IPS-15b (cell line): Measurements from ENCODE around the gene NPHP4.

Experiments used
- H3K27me3 ChIP-seq: one replicate; pipeline ENCODE4 v1.6.1; 2013; ENCODE audit warnings: low read length; ENCODE audit not compliant: control insufficient read depth, insufficient read depth
- H3K36me3 ChIP-seq: one replicate; pipeline ENCODE4 v1.6.1; 2013; ENCODE audit warnings: low read length; ENCODE audit not compliant: control insufficient read depth, insufficient read depth
- H3K4me1 ChIP-seq: one replicate; pipeline ENCODE4 v1.6.1; 2013; ENCODE audit warnings: mild to moderate bottlenecking, low read length; ENCODE audit not compliant: control insufficient read depth, insufficient read depth
- H3K4me3 ChIP-seq: one replicate; pipeline ENCODE4 v1.5.1; 2013; ENCODE audit warnings: low read depth, low read length
- H3K9ac ChIP-seq: one replicate; pipeline ENCODE4 v1.6.1; 2013; ENCODE audit warnings: low read depth, mild to moderate bottlenecking, low read length
- H3K9me3 ChIP-seq: one replicate; pipeline ENCODE4 v1.6.1; 2013; ENCODE audit warnings: mild to moderate bottlenecking, low read length; ENCODE audit not compliant: control insufficient read depth, insufficient read depth

NPHP4 gene

GRCh38 chr1:6008696-6009095 is 16.5 kb upstream of the NPHP4 start:
- no peak overlapping the region for H3K4me3 ChIP-seq
- H3K4me1 ChIP-seq = peaks cover under 1% of the 10 kb centered on the region
- H3K27me3 ChIP-seq = no peaks in the 10 kb centered on the region
- H3K36me3 ChIP-seq = no peaks in the 10 kb centered on the region
- H3K9me3 ChIP-seq = no peaks in the 10 kb centered on the region
- H3K9ac ChIP-seq = no peak overlapping the region

- Histone ChIP-seq H3K36me3 (no peaks in the 10 kb centered on the region), H3K4me3 (no peak overlapping the region), H3K27me3 (no peaks in the 10 kb centered on the region), H3K9me3 (no peaks in the 10 kb centered on the region), H3K9ac (no peak overlapping the region), H3K4me1 (peaks cover 3% of the 10 kb centered on the region)
Observed at GRCh38 chr1:6008084-6008415, 15.8 kb upstream of the NPHP4 start.

GRCh38 chr1:6007318-6008083 is 15.3 kb upstream of the NPHP4 start:
- H3K36me3 ChIP-seq = no peaks in the 10 kb centered on the region
- H3K4me3 ChIP-seq = no peak overlapping the region
- H3K4me1 ChIP-seq = peaks cover 3% of the 10 kb centered on the region
- no peaks in the 10 kb centered on the region for H3K9me3 ChIP-seq
- no peaks in the 10 kb centered on the region for H3K27me3 ChIP-seq
- H3K9ac ChIP-seq = no peak overlapping the region

GRCh38 chr1:6006882-6007281 is 14.7 kb upstream of the NPHP4 start:
- Histone ChIP-seq H3K27me3 (no peaks in the 10 kb centered on the region), H3K4me3 (no peak overlapping the region), H3K9ac (no peak overlapping the region), H3K4me1 (peaks cover 3% of the 10 kb centered on the region), H3K36me3 (no peaks in the 10 kb centered on the region), H3K9me3 (no peaks in the 10 kb centered on the region)

GRCh38 chr1:6005276-6005917 is 13.2 kb upstream of the NPHP4 start:
- no peaks in the 10 kb centered on the region for H3K36me3 ChIP-seq
- H3K4me1 ChIP-seq = peaks cover 3% of the 10 kb centered on the region
- H3K9ac ChIP-seq = no peak overlapping the region
- no peaks in the 10 kb centered on the region for H3K27me3 ChIP-seq
- no peak overlapping the region for H3K4me3 ChIP-seq
- H3K9me3 ChIP-seq = no peaks in the 10 kb centered on the region

- Histone ChIP-seq H3K9ac (no peak overlapping the region), H3K4me3 (no peak overlapping the region), H3K36me3 (no peaks in the 10 kb centered on the region), H3K4me1 (peaks cover 3% of the 10 kb centered on the region), H3K27me3 (no peaks in the 10 kb centered on the region), H3K9me3 (no peaks in the 10 kb centered on the region)
Observed at GRCh38 chr1:6004412-6005123, 12.3 kb upstream of the NPHP4 start.

- Histone ChIP-seq H3K4me1 (peaks cover 3% of the 10 kb centered on the region), H3K4me3 (no peak overlapping the region), H3K9ac (no peak overlapping the region), H3K36me3 (no peaks in the 10 kb centered on the region), H3K27me3 (no peaks in the 10 kb centered on the region), H3K9me3 (no peaks in the 10 kb centered on the region)
Observed at GRCh38 chr1:6003568-6004411, 11.6 kb upstream of the NPHP4 start.

GRCh38 chr1:6002714-6003501 is 10.7 kb upstream of the NPHP4 start:
- Histone ChIP-seq H3K36me3 (no peaks in the 10 kb centered on the region), H3K9me3 (no peaks in the 10 kb centered on the region), H3K9ac (no peak overlapping the region), H3K4me1 (peaks cover 3% of the 10 kb centered on the region), H3K4me3 (no peak overlapping the region), H3K27me3 (no peaks in the 10 kb centered on the region)

- Histone ChIP-seq H3K36me3 (no peaks in the 10 kb centered on the region), H3K9ac (no peak overlapping the region), H3K27me3 (no peaks in the 10 kb centered on the region), H3K9me3 (no peaks in the 10 kb centered on the region), H3K4me1 (peaks cover 3% of the 10 kb centered on the region), H3K4me3 (no peak overlapping the region)
Observed at GRCh38 chr1:6001992-6002576, 9.9 kb upstream of the NPHP4 start.

- peaks cover under 1% of the 10 kb centered on the region for H3K27me3 ChIP-seq
- H3K9ac ChIP-seq = no peak overlapping the region
- no peaks in the 10 kb centered on the region for H3K36me3 ChIP-seq
- H3K4me1 ChIP-seq = peaks cover 3% of the 10 kb centered on the region
- no peak overlapping the region for H3K4me3 ChIP-seq
- H3K9me3 ChIP-seq = no peaks in the 10 kb centered on the region
Observed at GRCh38 chr1:6000444-6001288, 8.4 kb upstream of the NPHP4 start.
